Central memory CD8-positive, alpha-beta T cell (primary cell): ENCODE results near the gene KLK1.
A peak's percentile ranks its signal among the peaks of the same experiment; 100 is the strongest.

Experiments used
- ATAC-seq: fragments of 150-1000 bp; cut with Tn5 transposase; replicated peaks from 2 replicates; pipeline ENCODE4 v1.10.0; 2022; ENCODE audit warnings: mild to moderate bottlenecking, moderate FRiP score, moderate number of reproducible peaks; ENCODE audit not compliant: poor library complexity, severe bottlenecking; ENCODE audit errors: extremely low read depth
- DNase-seq, 2 donors: peaks; one replicate each; pipeline ENCODE4 v3.0.0; 2021; ENCODE audit warnings: low spot score in 2 of 2
- H3K27ac Mint-ChIP-seq: one replicate; pipeline ENCODE4 v1.8.0; 2022; ENCODE audit warnings: low read depth, mild to moderate bottlenecking, moderate library complexity, mixed read lengths
- H3K27me3 Mint-ChIP-seq: one replicate; pipeline ENCODE4 v1.8.0; 2022; ENCODE audit warnings: mixed read lengths
- H3K36me3 Mint-ChIP-seq: one replicate; pipeline ENCODE4 v1.8.0; 2022; ENCODE audit warnings: mild to moderate bottlenecking, moderate library complexity, mixed read lengths; ENCODE audit not compliant: insufficient read depth
- H3K4me1 Mint-ChIP-seq: one replicate; pipeline ENCODE4 v1.8.0; 2022; ENCODE audit warnings: mixed read lengths
- H3K4me3 Mint-ChIP-seq: one replicate; pipeline ENCODE4 v1.8.0; 2022; ENCODE audit warnings: mild to moderate bottlenecking, moderate library complexity, mixed read lengths
- H3K9me3 Mint-ChIP-seq: one replicate; pipeline ENCODE4 v1.8.0; 2022; ENCODE audit warnings: mixed read lengths

KLK1 gene

GRCh38 chr19:50844296-50844935, 20.8 kb upstream of the KLK1 start:
- ATAC-seq, result no peak
- H3K4me1 Mint-ChIP-seq, result no peaks in the 10 kb centered on the region
- no peaks in the 10 kb centered on the region for H3K36me3 Mint-ChIP-seq
- no peak for DNase-seq
- H3K27me3 Mint-ChIP-seq, result peaks cover 30% of the 10 kb centered on the region
- H3K9me3 Mint-ChIP-seq, result peaks cover 17% of the 10 kb centered on the region
- H3K27ac Mint-ChIP-seq, result no peak overlapping the region
- no peak overlapping the region for H3K4me3 Mint-ChIP-seq

GRCh38 chr19:50843701-50844221, 20.2 kb upstream of the KLK1 start:
- H3K4me1 Mint-ChIP-seq, result no peaks in the 10 kb centered on the region
- ATAC-seq (no peak), DNase-seq (no peak)
- H3K9me3 Mint-ChIP-seq, result peaks cover 17% of the 10 kb centered on the region
- H3K4me3 Mint-ChIP-seq, result no peak overlapping the region
- no peaks in the 10 kb centered on the region for H3K36me3 Mint-ChIP-seq
- no peak overlapping the region for H3K27ac Mint-ChIP-seq
- peaks cover 23% of the 10 kb centered on the region for H3K27me3 Mint-ChIP-seq

- H3K9me3 Mint-ChIP-seq, result peaks cover 17% of the 10 kb centered on the region
- ATAC-seq (no peak), DNase-seq (no peak)
- no peak overlapping the region for H3K27ac Mint-ChIP-seq
- H3K4me3 Mint-ChIP-seq, result no peak overlapping the region
- H3K27me3 Mint-ChIP-seq, result peaks cover 22% of the 10 kb centered on the region
- H3K4me1 Mint-ChIP-seq, result no peaks in the 10 kb centered on the region
- H3K36me3 Mint-ChIP-seq, result no peaks in the 10 kb centered on the region
These were observed 19.6 kb upstream of the KLK1 start for GRCh38 chr19:50843205-50843604.

DNA sequence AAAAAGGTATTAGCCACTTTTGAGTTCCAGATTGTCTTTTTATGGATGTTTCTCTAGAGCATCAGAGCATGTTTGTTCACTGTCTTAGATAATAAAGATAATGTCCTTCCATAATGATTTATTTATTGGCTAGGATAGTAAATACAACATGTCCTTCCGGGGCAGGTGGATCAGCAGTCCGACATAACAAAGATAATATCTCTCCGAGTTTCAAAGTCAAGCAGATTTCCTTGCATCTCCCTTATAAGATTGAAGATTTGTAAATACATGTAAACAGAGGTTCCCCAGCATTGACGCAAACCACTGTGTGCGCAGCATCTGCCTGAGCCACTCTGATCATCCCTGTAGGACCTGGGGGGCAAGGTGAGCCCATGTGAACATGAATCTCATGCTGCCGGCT, 18.5 kb upstream of the KLK1 start:
- H3K9me3 Mint-ChIP-seq, result peaks cover 17% of the 10 kb centered on the region
- no peak overlapping the region for H3K27ac Mint-ChIP-seq
- DNase-seq (no peak), ATAC-seq (no peak)
- H3K4me3 Mint-ChIP-seq, result no peak overlapping the region
- H3K36me3 Mint-ChIP-seq, result no peaks in the 10 kb centered on the region
- no peaks in the 10 kb centered on the region for H3K4me1 Mint-ChIP-seq
- H3K27me3 Mint-ChIP-seq, result peaks cover 32% of the 10 kb centered on the region

GRCh38 chr19:50839712-50840655, 16.4 kb upstream of the KLK1 start:
- Mint-ChIP-seq H3K27ac (no peak overlapping the region), H3K36me3 (peaks cover 2% of the 10 kb centered on the region), H3K27me3 (peaks cover 50% of the 10 kb centered on the region), H3K4me1 (peaks cover 18% of the 10 kb centered on the region), H3K4me3 (no peak overlapping the region), H3K9me3 (peaks cover 14% of the 10 kb centered on the region)
- ATAC-seq (no peak), DNase-seq (no peak)

- H3K27ac Mint-ChIP-seq, result no peak overlapping the region
These were observed 14.7 kb upstream of the KLK1 start for GRCh38 chr19:50838239-50838638.

DNA sequence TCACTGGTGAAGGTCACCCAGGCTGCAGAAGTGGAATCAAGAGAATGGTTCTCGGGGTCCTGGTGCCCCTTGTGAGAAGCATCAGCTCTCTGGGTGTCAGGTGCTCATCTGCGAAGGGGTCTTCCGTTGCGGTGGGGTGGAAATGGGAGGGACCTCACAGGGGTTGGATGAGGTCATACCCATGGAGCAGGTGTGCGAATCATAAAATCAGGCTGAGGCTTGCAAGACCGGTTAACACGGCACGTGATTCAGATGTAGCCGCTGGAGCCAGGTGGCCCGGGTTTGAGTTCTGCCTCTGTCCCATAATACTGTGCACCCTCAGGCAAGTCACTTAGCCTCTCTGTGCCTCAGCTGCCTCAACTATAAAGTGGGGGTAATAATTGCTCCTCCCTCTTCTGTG, 13.7 kb upstream of the KLK1 start:
- H3K27me3 Mint-ChIP-seq, result peaks cover 57% of the 10 kb centered on the region

More at GRCh38 chr19:50838239-50838638, 14.7 kb upstream of the KLK1 start:
- ATAC-seq (no peak), DNase-seq (no peak)
- Mint-ChIP-seq H3K36me3 (peaks cover 2% of the 10 kb centered on the region), H3K9me3 (peaks cover 2% of the 10 kb centered on the region), H3K27me3 (peaks cover 48% of the 10 kb centered on the region), H3K4me3 (no peak overlapping the region), H3K4me1 (peaks cover 18% of the 10 kb centered on the region)

GRCh38 chr19:50836543-50837195, 13.1 kb upstream of the KLK1 start:
- DNase-seq (no peak), ATAC-seq (no peak)
- H3K36me3 Mint-ChIP-seq, result peaks cover 2% of the 10 kb centered on the region
- H3K9me3 Mint-ChIP-seq, result no peaks in the 10 kb centered on the region
- peaks cover 18% of the 10 kb centered on the region for H3K4me1 Mint-ChIP-seq
- H3K4me3 Mint-ChIP-seq, result peak overlapping the region; percentile 79
- no peak overlapping the region for H3K27ac Mint-ChIP-seq
- H3K27me3 Mint-ChIP-seq, result peaks cover 63% of the 10 kb centered on the region

More for the DNA sequence above, 13.7 kb upstream of the KLK1 start:
- H3K4me3 Mint-ChIP-seq, result no peak overlapping the region
- DNase-seq (no peak), ATAC-seq (no peak)
- H3K4me1 Mint-ChIP-seq, result peaks cover 18% of the 10 kb centered on the region
- peaks cover 2% of the 10 kb centered on the region for H3K36me3 Mint-ChIP-seq
- H3K27ac Mint-ChIP-seq, result no peak overlapping the region
- H3K9me3 Mint-ChIP-seq, result no peaks in the 10 kb centered on the region

DNA sequence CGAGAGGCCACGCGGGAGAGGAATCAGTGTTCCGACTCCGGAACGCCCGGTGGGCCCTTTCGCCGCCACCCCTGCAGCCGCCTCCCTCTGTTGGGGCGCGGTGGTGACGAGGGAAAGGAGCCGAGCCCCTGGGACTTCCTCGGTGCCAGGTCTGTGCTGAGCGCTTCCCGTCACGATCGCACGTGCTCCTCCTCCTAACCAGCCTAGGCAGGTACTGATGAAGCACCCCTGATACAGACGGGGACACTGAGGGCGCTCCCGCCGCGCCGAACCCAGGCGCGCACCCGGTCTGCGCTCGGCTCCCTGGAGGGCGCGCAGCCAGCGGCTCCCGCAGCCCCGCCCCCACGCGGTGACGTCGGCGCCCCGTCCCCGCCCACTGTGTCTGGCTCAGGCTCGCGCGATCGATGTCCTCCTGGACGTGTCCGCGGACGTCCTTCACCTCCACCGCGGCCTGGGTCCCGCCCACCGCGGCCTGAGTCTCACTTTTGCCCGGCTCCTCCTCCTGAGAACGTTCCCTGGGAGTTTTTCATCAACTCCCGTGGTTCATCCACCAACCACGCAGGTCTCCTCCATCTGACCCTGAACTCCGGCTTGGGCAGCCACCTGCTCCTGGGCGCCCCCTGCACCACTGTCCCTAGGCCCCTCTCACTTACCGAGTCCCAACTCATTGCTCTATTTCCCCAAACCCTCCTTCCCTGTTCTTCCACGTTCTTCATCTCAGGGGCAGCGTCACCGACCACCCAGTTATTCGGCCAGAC, 12.4 kb upstream of the KLK1 start:
- H3K4me3 Mint-ChIP-seq, result peak overlapping the region; percentile 79
- H3K27ac Mint-ChIP-seq, result no peak overlapping the region
- peaks cover 70% of the 10 kb centered on the region for H3K27me3 Mint-ChIP-seq
- peak; percentile 46 for ATAC-seq
- peaks cover 18% of the 10 kb centered on the region for H3K4me1 Mint-ChIP-seq
- H3K36me3 Mint-ChIP-seq, result peaks cover 2% of the 10 kb centered on the region
- no peaks in the 10 kb centered on the region for H3K9me3 Mint-ChIP-seq
- peak; percentile 23 to 28 for DNase-seq

DNA sequence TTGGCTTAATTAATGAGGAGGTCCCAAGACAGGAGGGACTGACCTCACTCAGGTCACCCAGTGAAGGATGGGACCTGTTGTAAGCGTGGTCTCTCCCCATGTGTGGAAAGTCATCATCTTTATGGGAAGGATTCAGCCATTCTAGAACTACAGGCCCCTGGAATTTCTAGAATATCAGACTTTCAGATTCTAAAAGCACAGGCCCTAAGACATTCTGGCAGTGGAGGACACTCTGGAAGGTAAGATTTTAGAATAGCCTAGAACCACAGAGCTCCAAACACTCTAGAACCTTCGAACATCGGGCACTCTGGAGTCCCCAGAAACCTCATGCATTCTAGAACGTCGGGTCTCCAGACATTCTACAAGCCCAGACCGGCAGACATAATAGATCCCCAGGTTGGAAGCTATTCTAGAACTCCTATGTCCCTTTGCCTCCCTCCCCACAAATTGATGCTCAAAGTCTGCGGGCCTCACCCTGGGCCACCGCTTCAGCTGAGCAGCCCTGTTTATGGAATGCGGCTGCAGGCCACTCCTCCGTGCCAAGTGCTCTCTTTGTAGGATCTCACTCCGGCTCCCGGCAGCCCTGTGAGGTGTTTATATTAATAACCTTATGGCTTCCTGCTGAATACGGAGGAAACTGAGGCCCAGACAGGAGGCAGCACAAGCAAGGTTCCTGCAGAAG, 11.7 kb upstream of the KLK1 start:
- H3K27me3 Mint-ChIP-seq, result peaks cover 74% of the 10 kb centered on the region
- H3K27ac Mint-ChIP-seq, result no peak overlapping the region
- ATAC-seq, result no peak
- peak overlapping the region; percentile 79 for H3K4me3 Mint-ChIP-seq
- peaks cover 2% of the 10 kb centered on the region for H3K36me3 Mint-ChIP-seq
- H3K9me3 Mint-ChIP-seq, result no peaks in the 10 kb centered on the region
- peaks cover 18% of the 10 kb centered on the region for H3K4me1 Mint-ChIP-seq
- DNase-seq, result no peak

DNA sequence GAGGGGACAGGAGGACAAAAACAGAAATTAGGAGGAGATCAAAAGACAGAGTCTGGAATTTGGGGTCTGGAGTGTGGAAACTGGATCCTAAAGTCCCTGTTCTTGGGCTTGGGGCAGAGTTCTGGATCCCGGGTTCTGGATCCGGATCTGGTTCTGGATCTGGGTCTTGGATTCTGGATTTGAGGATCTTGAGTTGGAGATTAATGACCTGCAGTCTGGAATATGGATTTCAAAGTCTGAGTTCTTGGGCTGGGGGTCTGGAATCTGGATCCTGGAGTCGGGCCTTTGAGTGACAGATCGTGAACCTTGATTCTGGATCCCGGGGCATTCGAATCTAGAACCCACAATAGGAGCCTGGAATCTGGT, 10.2 kb upstream of the KLK1 start:
- Mint-ChIP-seq H3K4me3 (no peak overlapping the region), H3K27ac (no peak overlapping the region), H3K27me3 (peaks cover 74% of the 10 kb centered on the region), H3K9me3 (no peaks in the 10 kb centered on the region), H3K36me3 (peaks cover 2% of the 10 kb centered on the region), H3K4me1 (peaks cover 18% of the 10 kb centered on the region)
- no peak for DNase-seq
- ATAC-seq, result no peak
